GM03348 (cell line): ENCODE data around the gene OSBPL2.
A peak's percentile ranks its signal among the peaks of the same experiment; 100 is the strongest.

Experiments used
- DNase-seq: peaks from one replicate; pipeline ENCODE4 v3.0.0; 2012; ENCODE audit warnings: low spot score

The OSBPL2 gene

DNA sequence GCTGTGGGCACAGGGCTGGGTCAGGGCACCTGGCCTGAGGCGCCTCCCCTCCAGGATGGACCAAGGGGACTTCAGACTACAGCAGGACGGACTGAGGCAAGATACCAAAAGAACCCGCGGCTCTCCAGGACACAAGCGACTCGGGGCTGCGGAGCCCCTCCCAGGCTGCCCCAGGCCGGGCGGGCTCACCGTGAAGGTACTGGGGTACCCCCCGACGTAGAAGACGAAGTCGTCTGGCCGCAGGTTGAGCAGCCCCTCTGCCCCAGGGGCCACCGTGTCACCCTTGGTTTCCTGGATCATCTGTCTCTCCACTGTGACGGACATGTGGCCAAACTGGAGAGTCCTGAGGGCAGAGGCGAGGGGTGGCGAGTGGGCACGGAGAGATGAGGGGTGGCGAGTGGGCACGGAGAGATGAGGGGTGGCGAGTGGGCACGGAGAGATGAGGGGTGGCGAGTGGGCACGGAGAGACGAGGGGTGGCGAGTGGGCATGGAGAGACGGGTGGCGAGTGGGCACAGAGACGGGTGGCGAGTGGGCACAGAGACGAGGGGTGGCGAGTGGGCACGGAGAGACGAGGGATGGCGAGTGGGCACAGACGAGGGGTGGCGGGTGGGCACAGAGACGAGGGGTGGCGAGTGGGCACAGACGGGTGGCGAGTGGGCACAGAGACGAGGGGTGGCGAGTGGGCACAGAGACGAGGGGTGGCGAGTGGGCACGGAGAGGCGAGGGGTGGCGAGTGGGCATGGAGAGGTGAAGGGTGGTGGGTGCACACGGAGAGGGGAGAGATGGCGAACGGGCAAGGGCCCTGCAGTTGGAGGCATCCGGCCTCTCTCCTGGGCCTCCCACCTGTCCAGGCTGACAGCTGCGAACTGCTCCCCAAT, 75.4 kb downstream of the OSBPL2 start:
- no peak for DNase-seq

GRCh38 chr20:62314339-62314638, 76.0 kb downstream of the OSBPL2 start:
- DNase-seq: no peak

GRCh38 chr20:62314711-62315302, 76.5 kb downstream of the OSBPL2 start:
- no peak for DNase-seq

GRCh38 chr20:62315773-62316172, 77.5 kb downstream of the OSBPL2 start:
- no peak for DNase-seq

- DNase-seq: no peak
These were observed 78.2 kb downstream of the OSBPL2 start for GRCh38 chr20:62316331-62317166.

GRCh38 chr20:62317167-62317655, 78.9 kb downstream of the OSBPL2 start:
- no peak for DNase-seq

DNA sequence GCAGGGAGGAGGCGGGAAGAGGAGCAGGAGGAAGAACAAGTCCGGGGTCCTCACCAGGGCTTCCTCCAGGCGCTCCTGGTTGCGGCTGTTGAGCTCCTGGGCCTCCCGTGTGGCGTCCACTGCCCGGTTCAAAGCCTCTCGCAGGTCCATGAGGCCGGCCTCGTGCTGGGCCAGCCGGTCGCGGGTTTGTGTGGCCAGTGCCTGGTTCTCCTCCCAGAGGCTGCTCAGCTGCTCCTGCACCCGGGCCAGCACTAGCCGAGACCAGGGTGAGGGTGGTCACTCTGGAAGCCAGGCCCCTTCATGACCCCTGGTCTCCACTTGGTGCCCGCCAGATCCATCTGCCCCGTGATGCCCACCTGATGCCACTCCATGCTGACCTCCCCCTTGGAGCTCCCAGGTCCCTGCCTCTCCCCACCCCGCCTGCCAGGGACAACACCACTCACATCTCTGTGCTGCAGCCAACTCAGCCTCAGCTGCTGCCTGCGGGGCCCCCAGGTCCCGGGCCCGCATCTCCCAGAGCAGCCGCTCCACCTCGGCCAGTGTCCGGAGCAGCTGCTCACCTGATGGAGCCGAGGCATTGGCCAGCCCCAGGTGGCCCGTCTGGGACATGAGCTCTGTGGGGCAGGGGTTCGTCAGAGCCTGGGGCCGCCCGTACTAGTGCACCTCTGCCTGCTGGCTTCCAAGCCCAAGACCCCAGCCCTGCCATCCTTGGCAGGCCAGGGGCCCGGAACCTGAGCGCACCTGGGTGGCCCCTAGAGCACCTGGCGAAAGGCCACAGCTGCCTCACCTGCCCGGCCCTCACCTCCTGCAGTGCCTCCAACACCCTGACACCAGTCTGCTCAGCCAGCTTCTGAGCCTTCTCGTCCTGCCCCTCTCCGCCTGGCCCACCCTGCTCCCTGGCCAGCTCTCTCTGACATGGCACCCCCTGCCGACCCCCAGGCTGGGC, 80.4 kb downstream of the OSBPL2 start:
- no peak for DNase-seq

- DNase-seq: no peak
These were observed 81.1 kb downstream of the OSBPL2 start for GRCh38 chr20:62319346-62319909.

DNA sequence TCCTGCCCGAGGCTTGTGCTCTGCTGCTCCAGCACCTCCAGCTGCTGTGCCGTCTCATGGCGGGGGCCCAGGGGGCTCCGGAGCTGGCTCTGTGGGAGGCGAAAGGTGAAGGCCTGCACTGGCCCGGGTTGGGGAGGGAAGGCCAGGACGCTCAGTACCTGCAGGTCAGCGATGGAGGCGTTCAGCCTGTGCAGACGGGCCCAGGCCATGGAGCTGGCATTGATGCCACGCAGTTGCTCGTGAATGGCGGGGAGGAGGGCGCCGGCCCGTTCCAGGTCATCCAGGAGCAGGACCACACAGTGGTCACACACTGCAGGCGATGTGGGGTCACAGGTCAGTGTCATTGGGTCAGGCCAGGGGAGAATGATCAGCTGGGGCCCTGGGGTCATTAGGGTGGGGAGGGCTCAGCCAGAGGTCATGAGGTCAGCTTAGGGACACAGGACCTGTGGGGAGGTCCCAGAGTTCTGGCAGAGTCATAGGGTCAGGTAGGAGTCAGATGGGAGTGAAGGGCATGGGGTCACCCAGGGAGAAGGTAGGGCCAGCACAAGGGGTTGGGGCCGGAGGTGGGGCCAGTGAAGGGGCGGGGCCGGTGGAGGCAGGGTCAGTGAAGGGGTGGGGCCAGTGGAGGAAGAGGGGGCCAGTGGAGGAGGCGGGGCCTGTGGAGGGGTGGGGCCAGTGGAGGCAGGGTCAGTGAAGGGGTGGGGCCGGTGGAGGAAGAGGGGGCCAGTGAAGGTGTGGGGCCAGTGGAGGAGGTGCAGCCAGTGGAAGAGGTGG, 82.4 kb downstream of the OSBPL2 start:
- no peak for DNase-seq

GRCh38 chr20:62321521-62321948, 83.2 kb downstream of the OSBPL2 start:
- peak; percentile 35 for DNase-seq

- DNase-seq: no peak
These were observed 83.7 kb downstream of the OSBPL2 start for GRCh38 chr20:62321975-62322374.

- DNase-seq: no peak
These were observed 84.2 kb downstream of the OSBPL2 start for GRCh38 chr20:62322492-62323041.

- DNase-seq: no peak
These were observed 85.0 kb downstream of the OSBPL2 start for GRCh38 chr20:62323146-62323979.

- no peak for DNase-seq
These were observed 85.9 kb downstream of the OSBPL2 start for GRCh38 chr20:62323980-62324906.

GRCh38 chr20:62325172-62325905, 87.0 kb downstream of the OSBPL2 start:
- no peak for DNase-seq

DNA sequence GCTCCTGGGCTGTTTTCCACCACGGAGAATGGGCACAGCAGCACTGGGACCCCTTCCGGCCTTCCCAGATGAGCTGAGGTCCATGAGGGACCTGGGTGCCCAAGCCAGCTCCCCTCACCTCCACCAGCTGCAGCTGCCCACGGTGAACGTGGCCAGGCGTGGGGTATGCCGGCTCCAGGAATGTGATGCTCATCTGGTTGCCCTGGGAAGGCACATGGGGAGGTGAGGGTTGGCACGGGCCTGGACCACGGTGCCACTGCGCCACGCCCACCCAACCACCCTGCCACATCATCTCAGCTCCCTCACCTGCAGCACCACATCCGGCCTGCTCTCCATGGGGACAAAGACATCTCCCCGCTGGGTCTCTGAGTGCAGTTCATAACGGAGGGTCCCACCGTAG, 88.2 kb downstream of the OSBPL2 start:
- DNase-seq: no peak

GRCh38 chr20:62326959-62327725, 88.8 kb downstream of the OSBPL2 start:
- DNase-seq: no peak
